H9 (cell line): Measurements from ENCODE around the gene SLC35F2. TPM values are rescaled to one million over a fixed set of nuclear protein-coding genes. Genes with fewer than 3 reads are reported as not detected.

Experiments
- DNase-seq: peaks from one replicate; pipeline ENCODE4 v3.0.0-alpha.2; 2017
- H2AFZ ChIP-seq: one replicate; pipeline ENCODE4 v1.6.1; 2013; ENCODE audit warnings: mild to moderate bottlenecking, low read length, control low read depth, moderate library complexity
- H2AK5ac ChIP-seq: 2 replicates; pipeline ENCODE4 v1.6.1; 2013; ENCODE audit warnings: low read length, control low read depth, mixed read lengths; ENCODE audit not compliant: insufficient read length
- H2BK120ac ChIP-seq: one replicate; pipeline ENCODE4 v1.6.1; 2013; ENCODE audit warnings: low read depth, mild to moderate bottlenecking, low read length, control low read depth, inconsistent platforms; ENCODE audit not compliant: poor library complexity, severe bottlenecking
- H2BK12ac ChIP-seq: 2 replicates; pipeline ENCODE4 v1.6.1; 2013; ENCODE audit warnings: low read length, control low read depth, mixed read lengths, low read depth; ENCODE audit not compliant: insufficient read length
- H2BK15ac ChIP-seq: 2 replicates; pipeline ENCODE4 v1.6.1; 2013; ENCODE audit warnings: low read depth, low read length, control low read depth
- H2BK20ac ChIP-seq: one replicate; pipeline ENCODE4 v1.6.1; 2013; ENCODE audit warnings: low read depth, mild to moderate bottlenecking, low read length, control low read depth, inconsistent platforms; ENCODE audit not compliant: poor library complexity, severe bottlenecking
- H2BK5ac ChIP-seq: 2 replicates; pipeline ENCODE4 v1.6.1; 2013; ENCODE audit warnings: low read length, control low read depth, mixed read lengths; ENCODE audit not compliant: insufficient read length
- H3K14ac ChIP-seq: 2 replicates; pipeline ENCODE4 v1.6.1; 2013; ENCODE audit warnings: low read length, control low read depth; ENCODE audit not compliant: insufficient read depth
- H3K18ac ChIP-seq: 2 replicates; pipeline ENCODE4 v1.6.1; 2013; ENCODE audit warnings: low read depth, mild to moderate bottlenecking, mixed read lengths, low read length, control low read depth; ENCODE audit not compliant: insufficient read length
- H3K23ac ChIP-seq: 2 replicates; pipeline ENCODE4 v1.6.1; 2013; ENCODE audit warnings: low read length, control low read depth, mixed read lengths, low read depth; ENCODE audit not compliant: insufficient read length
- H3K23me2 ChIP-seq: 2 replicates; pipeline ENCODE4 v1.6.1; 2013; ENCODE audit warnings: low read depth, mild to moderate bottlenecking, mixed read lengths, low read length, control low read depth; ENCODE audit not compliant: insufficient read length, poor library complexity, severe bottlenecking
- H3K27ac ChIP-seq: 2 replicates; pipeline ENCODE4 v1.5.1; 2013; ENCODE audit warnings: low read length, control low read depth, mixed read lengths, low read depth; ENCODE audit not compliant: insufficient read length
- H3K27me3 ChIP-seq: 2 replicates; pipeline ENCODE4 v1.6.1; 2013; ENCODE audit warnings: low read length, control low read depth, inconsistent platforms; ENCODE audit not compliant: insufficient read depth
- H3K4ac ChIP-seq: 2 replicates; pipeline ENCODE4 v1.6.1; 2013; ENCODE audit warnings: low read depth, mild to moderate bottlenecking, control low read depth, inconsistent platforms, low read length, moderate library complexity
- H3K4me1 ChIP-seq: 2 replicates; pipeline ENCODE4 v1.6.1; 2013; ENCODE audit warnings: low read length, control low read depth, inconsistent platforms; ENCODE audit not compliant: insufficient read depth
- H3K4me2 ChIP-seq: 2 replicates; pipeline ENCODE4 v1.6.1; 2013; ENCODE audit warnings: low read length, control low read depth, mixed read lengths; ENCODE audit not compliant: insufficient read length, insufficient read depth
- H3K56ac ChIP-seq: 2 replicates; pipeline ENCODE4 v1.6.1; 2013; ENCODE audit warnings: low read depth, mild to moderate bottlenecking, mixed read lengths, low read length, control low read depth; ENCODE audit not compliant: insufficient read length
- H3K79me1 ChIP-seq: 2 replicates; pipeline ENCODE4 v1.6.1; 2013; ENCODE audit warnings: low read depth, mild to moderate bottlenecking, moderate library complexity, low read length, control low read depth, inconsistent platforms; ENCODE audit not compliant: insufficient read depth, poor library complexity, severe bottlenecking
- H3K79me2 ChIP-seq: 2 replicates; pipeline ENCODE4 v1.6.1; 2013; ENCODE audit warnings: low read length, control low read depth, inconsistent platforms; ENCODE audit not compliant: insufficient read depth
- H3K9ac ChIP-seq: 2 replicates; pipeline ENCODE4 v1.6.1; 2013; ENCODE audit warnings: low read length, control low read depth, mixed read lengths; ENCODE audit not compliant: insufficient read length; ENCODE audit errors: extremely low read depth
- H3K9me3 ChIP-seq: one replicate; pipeline ENCODE4 v1.6.1; 2013; ENCODE audit warnings: low read depth, low read length, inconsistent platforms; ENCODE audit not compliant: control insufficient read depth
- H3T11ph ChIP-seq: one replicate; pipeline ENCODE4 v1.6.1; 2013; ENCODE audit warnings: mild to moderate bottlenecking, low read length, control low read depth, inconsistent platforms
- H4K20me1 ChIP-seq: one replicate; pipeline ENCODE4 v1.6.1; 2013; ENCODE audit not compliant: control insufficient read depth, insufficient read length, insufficient read depth
- H4K5ac ChIP-seq: 2 replicates; pipeline ENCODE4 v1.6.1; 2013; ENCODE audit warnings: low read depth, mild to moderate bottlenecking, mixed read lengths, low read length, control low read depth; ENCODE audit not compliant: insufficient read length
- H4K8ac ChIP-seq: replicated peaks from 2 replicates; pipeline ENCODE4 v1.6.1; 2013; ENCODE audit warnings: low read length, control low read depth, mixed read lengths, low read depth; ENCODE audit not compliant: insufficient read length
- H4K91ac ChIP-seq: 2 replicates; pipeline ENCODE4 v1.6.1; 2013; ENCODE audit warnings: low read depth, mild to moderate bottlenecking, moderate library complexity, mixed read lengths, low read length, control low read depth; ENCODE audit not compliant: insufficient read length
- H3K27ac Mint-ChIP-seq, 3 experiments: 2 replicates in 2 of 3; 3 replicates in 1 of 3; pipeline ENCODE4 v1.8.0; 2020 to 2021; ENCODE audit warnings: mixed read lengths in 3 of 3, mild to moderate bottlenecking in 1 of 3, moderate library complexity in 1 of 3
- H3K27me3 Mint-ChIP-seq: 2 replicates; pipeline ENCODE4 v1.8.0; 2021; ENCODE audit warnings: low read depth, mild to moderate bottlenecking, moderate library complexity, mixed read lengths
- H3K36me3 Mint-ChIP-seq, 3 experiments: 2 replicates in 2 of 3; 3 replicates in 1 of 3; pipeline ENCODE4 v1.8.0; 2020 to 2021; ENCODE audit warnings: low read depth in 3 of 3, mixed read lengths in 3 of 3; ENCODE audit not compliant: insufficient read depth in 1 of 3
- H3K4me1 Mint-ChIP-seq, 2 experiments: 2 replicates each; pipeline ENCODE4 v1.8.0; 2020; ENCODE audit warnings: mixed read lengths in 2 of 2
- H3K4me3 Mint-ChIP-seq, 2 experiments: 2 replicates in 1 of 2; 3 replicates in 1 of 2; pipeline ENCODE4 v1.8.0; 2020 to 2021; ENCODE audit warnings: mild to moderate bottlenecking in 2 of 2, mixed read lengths in 2 of 2, moderate library complexity in 1 of 2
- H3K9me3 Mint-ChIP-seq, 2 experiments: 2 replicates in 1 of 2; 3 replicates in 1 of 2; pipeline ENCODE4 v1.8.0; 2020; ENCODE audit warnings: mild to moderate bottlenecking in 2 of 2, mixed read lengths in 2 of 2, moderate library complexity in 1 of 2
- CTCF ChIP-seq: fragments of 200-600 bp; sonication (generic); conservative IDR thresholded peaks from 3 replicates; pipeline ENCODE4 v1.8.0; 2021; ENCODE audit warnings: antibody characterized with exemption, mild to moderate bottlenecking
- WGBS: extraction: QIAGEN DNeasy Blood & Tissue Kit; methylation state at CpG from one replicate; pipeline ENCODE4 v1.1.7; 2013; ENCODE audit warnings: missing lambda C conversion rate, low lambda C conversion rate, mixed read lengths; ENCODE audit not compliant: insufficient read length; ENCODE audit errors: extremely low coverage; 5-methylcytosine and 5-hydroxymethylcytosine counted together
- total RNA-seq: library from RNA; stranded (reverse); gene quantifications from 2 replicates; pipeline ENCODE4 v1.2.1, GENCODE V29; 2021

SLC35F2 gene
- total RNA-seq, 1 experiment from 2014 or later, result 24.0 TPM

GRCh38 chr11:107856981-107857517, 1.5 kb downstream of the SLC35F2 start:
- no peak overlapping the region for H4K91ac ChIP-seq
- no peaks in the 10 kb centered on the region for H3K9me3 Mint-ChIP-seq
- peak overlapping the region; percentile 88 for H3K23ac ChIP-seq
- H4K20me1 ChIP-seq, result no peaks in the 10 kb centered on the region
- H3T11ph ChIP-seq, result no peak overlapping the region
- peak overlapping the region; percentile 94 for H3K4me3 Mint-ChIP-seq
- no peak overlapping the region for H3K4ac ChIP-seq
- peak overlapping the region; percentile 97 for H3K4me2 ChIP-seq
- H4K8ac ChIP-seq, result no peak overlapping the region
- no peak overlapping the region for H3K27ac ChIP-seq
- peak overlapping the region; percentile 13 for H3K9ac ChIP-seq
- no peaks in the 10 kb centered on the region; the same call in 1 of the 2 replicates for H3K79me2 ChIP-seq
- no peak overlapping the region for H2BK20ac ChIP-seq
- no peak overlapping the region for H2AFZ ChIP-seq
- TF ChIP-seq CTCF, result no peak
- H3K27me3 ChIP-seq, result no peaks in the 10 kb centered on the region
- no peak overlapping the region for H3K27ac Mint-ChIP-seq
- no peak overlapping the region for H3K18ac ChIP-seq
- no peak overlapping the region for H2BK12ac ChIP-seq
- H3K9me3 ChIP-seq, result no peaks in the 10 kb centered on the region
- H2BK5ac ChIP-seq, result no peak overlapping the region
- no peak overlapping the region for H2BK120ac ChIP-seq
- no peaks in the 10 kb centered on the region; the same call in 1 of the 2 replicates for H3K4me1 ChIP-seq
- peak overlapping the region; percentile 36 for H4K5ac ChIP-seq
- H3K27me3 Mint-ChIP-seq, result peaks cover 16% of the 10 kb centered on the region
- H3K36me3 Mint-ChIP-seq, result peaks cover 0 to 2% (median 0%) of the 10 kb centered on the region in 3 experiments; a peak in 1 of 7 replicates
- no peak overlapping the region for H2AK5ac ChIP-seq
- no peak overlapping the region for H3K14ac ChIP-seq
- H3K4me1 Mint-ChIP-seq, result peaks cover 16 to 31% of the 10 kb centered on the region in 2 experiments
- H2BK15ac ChIP-seq, result no peak overlapping the region
- no peak for DNase-seq
- H3K79me1 ChIP-seq, result no peaks in the 10 kb centered on the region
- H3K56ac ChIP-seq, result no peak overlapping the region
- no CpG with 5 or more reads among the region's 7 CpGs for WGBS
- peaks cover 13% of the 10 kb centered on the region for H3K23me2 ChIP-seq
